ENCODE data around the gene C2CD5. TPM values are rescaled to one million over a fixed set of nuclear protein-coding genes. Genes with fewer than 3 reads are reported as not detected.

Gene C2CD5
- total and polyA plus RNA-seq, 2 of the 4 experiments (the other 2 are of a cell fraction), result 14.5 to 15.8 TPM

GRCh38 chr12:22458298-22458937 lies 85.9 kb downstream of the C2CD5 start:
- H2AFZ ChIP-seq (replicated peaks; ENCODE audit: low read length, poor library complexity), result no peak overlapping the region
- no peak overlapping the region for H3K23ac ChIP-seq (ENCODE audit: low read depth, low read length)
- no peak overlapping the region for H2AK5ac ChIP-seq (ENCODE audit: low read depth, low read length)
- no peak for TF ChIP-seq FOS (IDR thresholded peaks at IDR 0.05; ENCODE audit: low read depth, low read length)
- no peak for TF ChIP-seq MAZ (IDR thresholded peaks at IDR 0.05; ENCODE audit: borderline replicate concordance, low read depth, low read length)
- no peak for TF ChIP-seq USF2 (IDR thresholded peaks at IDR 0.05; ENCODE audit: low read depth, low read length)
- TF ChIP-seq MXI1 (IDR thresholded peaks at IDR 0.05; ENCODE audit: borderline replicate concordance, low read depth, low read length), result no peak
- no peak for TF ChIP-seq ELK1 (IDR thresholded peaks at IDR 0.05; ENCODE audit: borderline replicate concordance, low read depth, low read length)
- TF ChIP-seq SMC3 (IDR thresholded peaks at IDR 0.05; ENCODE audit: low read depth, low read length), result no peak
- TF ChIP-seq NFE2L2 (IDR thresholded peaks at IDR 0.05; ENCODE audit: low read depth, low read length), result no peak
- no peak for TF ChIP-seq RCOR1 (IDR thresholded peaks at IDR 0.05; ENCODE audit: insufficient replicate concordance, low read length)
- TF ChIP-seq CHD1 (IDR thresholded peaks at IDR 0.05; ENCODE audit: low read depth, low read length), result no peak
- no peak for TF ChIP-seq BHLHE40 (IDR thresholded peaks at IDR 0.05; ENCODE audit: low read depth, low read length)
- TF ChIP-seq RAD21 (IDR thresholded peaks at IDR 0.05; ENCODE audit: low read length), result no peak
- TF ChIP-seq MAFK (IDR thresholded peaks at IDR 0.05; ENCODE audit: low read depth, low read length), result no peak
- no peak overlapping the region for H3K9ac ChIP-seq (ENCODE audit: low read depth, low read length)
- H3K56ac ChIP-seq (ENCODE audit: extremely low read depth, insufficient read depth, low read length), result no peak overlapping the region
- in situ Hi-C loops (cut with MboI; ENCODE audit: low sequenced_read_pairs) (no loop called here), dilution Hi-C loops (cut with HindIII; ENCODE audit: low sequenced_read_pairs, unreplicated experiment) (no loop called here), intact Hi-C loops (cut with micrococcal nuclease) (no loop called here)
- no peak for ATAC-seq (ENCODE audit: low read depth)
- no peaks in the 10 kb centered on the region for H4K20me1 ChIP-seq (ENCODE audit: insufficient read depth, low read length)
- H4K91ac ChIP-seq (ENCODE audit: insufficient read depth, low read depth, low read length), result no peak overlapping the region
- H2AK9ac ChIP-seq (replicated peaks; ENCODE audit: low read depth, low read length, poor library complexity), result no peak overlapping the region
- no peak overlapping the region for H3K4me2 ChIP-seq (ENCODE audit: low read depth, low read length)
- no peak overlapping the region for H3K4ac ChIP-seq (ENCODE audit: low read depth, low read length)
- BruUV-seq (replicated peaks), result no TSS peak
- no peak overlapping the region for H3K4me3 ChIP-seq (ENCODE audit: insufficient read depth, low read depth, low read length)
- 100% methylated on average over 4 of the region's 6 CpGs; no CpG with 5 or more reads in 1 of the 2 experiments for WGBS, 2 experiments (ENCODE audit: extremely low coverage in 2 of 2, insufficient read length in 1 of 2)
- no peaks in the 10 kb centered on the region for H3K27me3 ChIP-seq (ENCODE audit: control insufficient read depth, insufficient read depth, low read length)
- no peak overlapping the region for H2BK5ac ChIP-seq (ENCODE audit: low read depth, low read length, poor library complexity, severe bottlenecking)
- H4K8ac ChIP-seq (ENCODE audit: low read depth in 2 of 2, low read length in 2 of 2), result no peak overlapping the region
- no peak overlapping the region for H2BK15ac ChIP-seq (ENCODE audit: low read depth, low read length)
- no peak overlapping the region for H2BK120ac ChIP-seq (ENCODE audit: low read depth, low read length)
- no peak overlapping the region for H2BK20ac ChIP-seq (ENCODE audit: low read depth, low read length)
- H3K14ac ChIP-seq (replicated peaks; ENCODE audit: low read depth, low read length), result no peak overlapping the region
- no peaks in the 10 kb centered on the region for H3K9me1 ChIP-seq (ENCODE audit: insufficient read depth, low read length)
- H3K9me3 ChIP-seq (ENCODE audit: control insufficient read depth, insufficient read depth, low read length), result no peaks in the 10 kb centered on the region
- ChIA-PET POLR2A (ENCODE audit: unreplicated experiment) (no interaction called here), CTCF (interaction anchor here (1.0 to 2.6 kb wide), 4 partner anchors 13 to 375 kb away, joined by 3 to 10 read pairs (median 6); no protein-coding TSS in a partner anchor)
- H3K4me1 ChIP-seq (ENCODE audit: control insufficient read depth, insufficient read depth, low read length), result no peaks in the 10 kb centered on the region
- no peaks in the 10 kb centered on the region for H3K36me3 ChIP-seq (ENCODE audit: control insufficient read depth, insufficient read depth, low read length)
- H3K18ac ChIP-seq (ENCODE audit: low read depth, low read length), result no peak overlapping the region
- H4K5ac ChIP-seq (ENCODE audit: low read depth, low read length), result no peak overlapping the region
- H3K27ac ChIP-seq (ENCODE audit: insufficient read depth, low read length), result no peak overlapping the region
- no peak for DNase-seq
- no peaks in the 10 kb centered on the region; a peak in 1 of 4 replicates for H3K79me1 ChIP-seq (ENCODE audit: low read depth in 1 of 2, low read length in 2 of 2)

All from IMR-90 (cell line).